GM23338 (cell line): ENCODE results near the gene MFSD8. TPM values are rescaled to one million over a fixed set of nuclear protein-coding genes. Genes with fewer than 3 reads are reported as not detected.
"Not testable (repeated sequence)": the region's sequence is repeated elsewhere in the genome, so short reads cannot be mapped to it uniquely, and the experiment has no call there.

ENCODE experiments used
- ATAC-seq: fragments of 200-7000 bp; cut with Tn5 transposase; 3 replicates; pipeline ENCODE4 v1.9.1; 2020
- DNase-seq: peaks from one replicate; pipeline ENCODE4 v3.0.0-alpha.2; 2015; ENCODE audit warnings: low spot score
- H2AFZ ChIP-seq: fragments of 200-600 bp; sonication (generic); 2 replicates; pipeline ENCODE4 v1.8.0; 2016; ENCODE audit warnings: antibody characterized with exemption, mild to moderate bottlenecking, moderate library complexity
- H3F3A ChIP-seq: fragments of 200-600 bp; sonication (generic); replicated peaks from 2 replicates; pipeline ENCODE4 v1.8.0; 2017; ENCODE audit warnings: antibody characterized with exemption, mixed run types, low read depth
- H3K27ac ChIP-seq: fragments of 200-600 bp; sonication (generic); 2 replicates; pipeline ENCODE4 v1.6.1; 2016; ENCODE audit warnings: low read depth
- H3K27me3 ChIP-seq: fragments of 200-600 bp; sonication (generic); 2 replicates; pipeline ENCODE4 v1.8.0; 2016; ENCODE audit warnings: mild to moderate bottlenecking, mixed run types, moderate library complexity; ENCODE audit not compliant: insufficient read depth
- H3K36me3 ChIP-seq: fragments of 200-600 bp; sonication (generic); 2 replicates; pipeline ENCODE4 v1.8.0; 2016; ENCODE audit warnings: mild to moderate bottlenecking; ENCODE audit not compliant: insufficient read depth
- H3K4me1 ChIP-seq: fragments of 200-600 bp; sonication (generic); 2 replicates; pipeline ENCODE4 v1.8.0; 2016; ENCODE audit warnings: mild to moderate bottlenecking, moderate library complexity; ENCODE audit not compliant: insufficient read depth
- H3K4me2 ChIP-seq: fragments of 200-600 bp; sonication (generic); 2 replicates; pipeline ENCODE4 v1.7.1; 2017; ENCODE audit warnings: mixed run types
- H3K4me3 ChIP-seq: fragments of 200-600 bp; sonication (generic); 2 replicates; pipeline ENCODE4 v1.6.1; 2016; ENCODE audit warnings: mixed run types
- H3K79me2 ChIP-seq: fragments of 200-600 bp; sonication (generic); replicated peaks from 2 replicates; pipeline ENCODE4 v1.8.0; 2017; ENCODE audit warnings: mild to moderate bottlenecking; ENCODE audit not compliant: insufficient read depth
- H3K9me2 ChIP-seq: fragments of 200-600 bp; sonication (generic); 2 replicates; pipeline ENCODE4 v1.8.0; 2017; ENCODE audit not compliant: insufficient read depth
- H4K20me1 ChIP-seq: fragments of 200-600 bp; sonication (generic); replicated peaks from 2 replicates; pipeline ENCODE4 v1.8.0; 2017; ENCODE audit warnings: mild to moderate bottlenecking; ENCODE audit not compliant: insufficient read depth
- H3K27ac Mint-ChIP-seq: 2 replicates; pipeline ENCODE4 v1.8.0; 2020; ENCODE audit warnings: inconsistent platforms, mild to moderate bottlenecking, moderate library complexity, mixed read lengths
- H3K27me3 Mint-ChIP-seq: 3 replicates; pipeline ENCODE4 v1.8.0; 2022; ENCODE audit warnings: low read depth, mild to moderate bottlenecking, moderate library complexity, mixed read lengths, inconsistent platforms; ENCODE audit not compliant: insufficient read depth, poor library complexity
- H3K36me3 Mint-ChIP-seq: 3 replicates; pipeline ENCODE4 v1.8.0; 2021; ENCODE audit warnings: low read depth, mild to moderate bottlenecking, inconsistent platforms, moderate library complexity, mixed read lengths
- H3K4me1 Mint-ChIP-seq: 3 replicates; pipeline ENCODE4 v1.8.0; 2020; ENCODE audit warnings: mild to moderate bottlenecking, inconsistent platforms, mixed read lengths
- H3K4me3 Mint-ChIP-seq: 3 replicates; pipeline ENCODE4 v1.8.0; 2021; ENCODE audit warnings: moderate library complexity, mild to moderate bottlenecking, inconsistent platforms, mixed read lengths
- H3K9me3 Mint-ChIP-seq: 3 replicates; pipeline ENCODE4 v1.8.0; 2020; ENCODE audit warnings: moderate library complexity, mild to moderate bottlenecking, inconsistent platforms, mixed read lengths
- CREB1 ChIP-seq: fragments of 250-450 bp; sonication (Bioruptor Pico); IDR thresholded peaks from 2 replicates; pipeline ENCODE4 v1.5.0; 2020; ENCODE audit warnings: low read depth, mild to moderate bottlenecking, moderate library complexity
- CTCF ChIP-seq, 2 experiments: fragments of 200-600 bp in 1 of 2; sonication (generic) in 1 of 2; conservative IDR thresholded peaks; 2 replicates each; pipeline versions ENCODE4 v1.5.1 to v1.6.1; 2016 to 2017; ENCODE audit warnings: antibody characterized with exemption in 2 of 2, low read depth in 2 of 2, mild to moderate bottlenecking in 2 of 2, moderate library complexity in 1 of 2
- NANOG ChIP-seq: IDR thresholded peaks from 2 replicates; pipeline ENCODE4 v1.6.1; 2016; ENCODE audit warnings: antibody characterized with exemption, borderline replicate concordance
- REST ChIP-seq: IDR thresholded peaks from one replicate; pipeline ENCODE4 v1.6.1; 2018; ENCODE audit warnings: antibody characterized with exemption; ENCODE audit not compliant: unreplicated experiment
- ZNF331 ChIP-seq: fragments of 250-450 bp; sonication (Bioruptor Pico); IDR thresholded peaks from 2 replicates; pipeline ENCODE4 v1.5.0; 2020; ENCODE audit warnings: low read depth, mild to moderate bottlenecking, moderate library complexity
- polyA plus RNA-seq: library from polyadenylated mRNA; unstranded; fragments of >200 nt; fragmentation: Nextera tagmentation; extraction: Ambion mirVana; gene quantifications from 2 replicates; pipeline ENCODE4 v1.2.1, GENCODE V29; 2016
- total RNA-seq: library from RNA; depleted of rRNA; stranded (reverse); fragments of >200 nt; shearing (Covaris generic); gene quantifications from 2 replicates; pipeline ENCODE4 v1.2.3, GENCODE V29; 2014

MFSD8 gene
- total and polyA plus RNA-seq, 2 experiments from 2014 or later, result 23.6 to 24.0 TPM

- TF ChIP-seq REST, result no peak
These were observed 28.0 kb downstream of the MFSD8 start (continued) for GRCh38 chr4:127936974-127937373.

GRCh38 chr4:127931836-127932235, 33.1 kb downstream of the MFSD8 start:
- not testable (repeated sequence) for ATAC-seq

GRCh38 chr4:127930175-127930574, 34.8 kb downstream of the MFSD8 start:
- no peak overlapping the region for H3K27ac Mint-ChIP-seq
- H2AFZ ChIP-seq, result no peak overlapping the region
- H3K79me2 ChIP-seq, result no peaks in the 10 kb centered on the region
- no peaks in the 10 kb centered on the region for H3K27me3 ChIP-seq
- H3K4me1 Mint-ChIP-seq, result no peaks in the 10 kb centered on the region
- no peak overlapping the region for H3K27ac ChIP-seq
- no peak overlapping the region for H3K4me3 Mint-ChIP-seq
- H3F3A ChIP-seq, result no peaks in the 10 kb centered on the region
- H3K36me3 ChIP-seq, result no peaks in the 10 kb centered on the region; the same call in none of the 2 replicates
- H4K20me1 ChIP-seq, result no peaks in the 10 kb centered on the region
- no peaks in the 10 kb centered on the region for H3K27me3 Mint-ChIP-seq
- no peak overlapping the region for H3K4me2 ChIP-seq
- no peaks in the 10 kb centered on the region for H3K9me2 ChIP-seq
- H3K9me3 Mint-ChIP-seq, result no peaks in the 10 kb centered on the region
- H3K4me1 ChIP-seq, result no peaks in the 10 kb centered on the region
- no peak for TF ChIP-seq CREB1 (CRISPR knock-in tag)
- no peak for TF ChIP-seq NANOG
- TF ChIP-seq CTCF (conservative IDR thresholded peaks at IDR 0.05; ENCODE audit: low read depth in 2 of 2), result no peak
- TF ChIP-seq ZNF331 (CRISPR knock-in tag), result no peak
- TF ChIP-seq REST, result no peak
- no peak for ATAC-seq
- no peak for DNase-seq
- peaks cover 12% of the 10 kb centered on the region for H3K36me3 Mint-ChIP-seq
- no peak overlapping the region for H3K4me3 ChIP-seq

More at GRCh38 chr4:127931836-127932235, 33.1 kb downstream of the MFSD8 start:
- H3K27me3 Mint-ChIP-seq, H4K20me1 ChIP-seq, H3K79me2 ChIP-seq, H3K4me3 Mint-ChIP-seq, H3K36me3 ChIP-seq, H3K27ac Mint-ChIP-seq, H3K27ac ChIP-seq, H2AFZ ChIP-seq, H3K4me3 ChIP-seq, H3F3A ChIP-seq, H3K4me2 ChIP-seq, H3K27me3 ChIP-seq, H3K4me1 ChIP-seq, DNase-seq, H3K36me3 Mint-ChIP-seq, H3K9me3 Mint-ChIP-seq, H3K9me2 ChIP-seq, H3K4me1 Mint-ChIP-seq: not testable (repeated sequence)

- not testable (repeated sequence) for H3K27me3 Mint-ChIP-seq, H3K27me3 ChIP-seq, H3K9me2 ChIP-seq, H3F3A ChIP-seq, H3K27ac Mint-ChIP-seq, H3K9me3 Mint-ChIP-seq, H3K4me2 ChIP-seq, H3K4me1 ChIP-seq, ATAC-seq, H3K4me3 Mint-ChIP-seq, H3K4me1 Mint-ChIP-seq, H3K79me2 ChIP-seq, H3K27ac ChIP-seq, H3K4me3 ChIP-seq, H4K20me1 ChIP-seq, H3K36me3 ChIP-seq, H2AFZ ChIP-seq, DNase-seq
- peaks cover 12% of the 10 kb centered on the region for H3K36me3 Mint-ChIP-seq
These were observed 39.3 kb downstream of the MFSD8 start for GRCh38 chr4:127925720-127926119.
